T-cell (primary cell): ENCODE measurements around the gene EOLA1. TPM values are rescaled to one million over a fixed set of nuclear protein-coding genes. Genes with fewer than 3 reads are reported as not detected.

Experiments
- ATAC-seq, 4 experiments: fragments of 200-7000 bp in 3 of 4; fragments of 150-1000 bp in 1 of 4; cut with Tn5 transposase; replicated peaks in 1 of 4; 1 replicate in 3 of 4; 2 replicates in 1 of 4; pipeline ENCODE4 v1.10.0; 2021; ENCODE audit warnings: moderate library complexity in 3 of 4, mild to moderate bottlenecking in 2 of 4, moderate number of reproducible peaks in 1 of 4
- CTCF ChIA-PET, 2 donors: fragments of 300-600 bp; sonication (Branson Sonifier 250); formaldehyde crosslinking; loops; one replicate each; lab custom pipeline; 2022; ENCODE audit warnings: antibody characterized with exemption in 2 of 2; lab: Charles Lee
- POLR2A ChIA-PET, 2 donors: fragments of 300-600 bp; sonication (Branson Sonifier 250); formaldehyde crosslinking; loops; one replicate each; lab custom pipeline; 2022; ENCODE audit warnings: antibody characterized with exemption in 2 of 2; lab: Charles Lee
- DNase-seq, 35 experiments: peaks; one replicate each; pipeline versions ENCODE4 v3.0.0 to v3.0.0-alpha.2; 2013 to 2023
- H3K27ac ChIP-seq: one replicate; pipeline ENCODE4 v1.5.1; 2013; ENCODE audit warnings: low read length
- H3K27me3 ChIP-seq, 2 experiments: replicated peaks in 1 of 2; 1 replicate in 1 of 2; 2 replicates in 1 of 2; pipeline versions ENCODE4 v1.6.1 to v1.7.0; 2013; ENCODE audit warnings: low read length in 1 of 2, mixed read lengths in 1 of 2; ENCODE audit not compliant: control insufficient read depth in 2 of 2, insufficient read depth in 2 of 2; ENCODE audit errors: extremely low read depth in 1 of 2
- H3K36me3 ChIP-seq, 2 donors: 1 replicate in 1 of 2; 2 replicates in 1 of 2; pipeline versions ENCODE4 v1.6.1 to v1.7.0; 2013; ENCODE audit warnings: low read length in 1 of 2; ENCODE audit not compliant: control insufficient read depth in 2 of 2, insufficient read depth in 1 of 2; ENCODE audit errors: extremely low read depth in 1 of 2
- H3K4me1 ChIP-seq, 2 experiments: 1 replicate in 1 of 2; 2 replicates in 1 of 2; pipeline versions ENCODE4 v1.6.1 to v1.7.0; 2013; ENCODE audit warnings: low read length in 2 of 2, mixed read lengths in 1 of 2; ENCODE audit not compliant: insufficient read depth in 2 of 2, control insufficient read depth in 1 of 2; ENCODE audit errors: extremely low read depth in 1 of 2
- H3K4me3 ChIP-seq, 2 donors: 1 replicate in 1 of 2; 2 replicates in 1 of 2; pipeline versions ENCODE4 v1.5.1 to v1.7.0; 2013; ENCODE audit warnings: mild to moderate bottlenecking in 2 of 2, low read length in 1 of 2, moderate library complexity in 1 of 2; ENCODE audit not compliant: control insufficient read depth in 1 of 2; ENCODE audit errors: extremely low read depth in 1 of 2
- H3K9me3 ChIP-seq: 2 replicates; pipeline ENCODE4 v1.7.0; 2013
- H3K27ac Mint-ChIP-seq, 2 donors: one replicate each; pipeline ENCODE4 v1.8.0; 2020 to 2021; ENCODE audit warnings: mild to moderate bottlenecking in 2 of 2, mixed read lengths in 2 of 2
- H3K27me3 Mint-ChIP-seq, 2 donors: one replicate each; pipeline ENCODE4 v1.8.0; 2021 to 2022; ENCODE audit warnings: mixed read lengths in 2 of 2
- H3K36me3 Mint-ChIP-seq: one replicate; pipeline ENCODE4 v1.8.0; 2021; ENCODE audit warnings: mixed read lengths
- H3K4me1 Mint-ChIP-seq, 3 donors: one replicate each; pipeline ENCODE4 v1.8.0; 2020 to 2022; ENCODE audit warnings: mixed read lengths in 3 of 3, mild to moderate bottlenecking in 1 of 3
- H3K4me3 Mint-ChIP-seq, 3 donors: one replicate each; pipeline ENCODE4 v1.8.0; 2020 to 2022; ENCODE audit warnings: mild to moderate bottlenecking in 3 of 3, mixed read lengths in 3 of 3, moderate library complexity in 3 of 3
- H3K9me3 Mint-ChIP-seq, 3 donors: one replicate each; pipeline ENCODE4 v1.8.0; 2020 to 2022; ENCODE audit warnings: mixed read lengths in 3 of 3
- WGBS: methylation state at CpG from one replicate; pipeline ENCODE4 v1.1.5; 2013; ENCODE audit warnings: missing lambda C conversion rate; ENCODE audit not compliant: insufficient coverage; 5-methylcytosine and 5-hydroxymethylcytosine counted together
- total RNA-seq, 35 experiments: library from RNA in 6 of 35; stranded (reverse) in 6 of 35; fragments of 120-200 nt in 1 of 35; gene quantifications; one replicate each; pipeline versions ENCODE4 v1.2.1 to v1.2.4 and lab custom pipeline; 2013 to 2026

Gene EOLA1
- total RNA-seq, result 10 to 100 TPM; 24.1 to 79.0 (median 39.4) TPM
- total RNA-seq (2013), result 31.7 TPM
- 11.4 to 147 (median 20.5) reads per million in 29 experiments for total RNA-seq (lab: John Stamatoyannopoulos, UW)

DNA sequence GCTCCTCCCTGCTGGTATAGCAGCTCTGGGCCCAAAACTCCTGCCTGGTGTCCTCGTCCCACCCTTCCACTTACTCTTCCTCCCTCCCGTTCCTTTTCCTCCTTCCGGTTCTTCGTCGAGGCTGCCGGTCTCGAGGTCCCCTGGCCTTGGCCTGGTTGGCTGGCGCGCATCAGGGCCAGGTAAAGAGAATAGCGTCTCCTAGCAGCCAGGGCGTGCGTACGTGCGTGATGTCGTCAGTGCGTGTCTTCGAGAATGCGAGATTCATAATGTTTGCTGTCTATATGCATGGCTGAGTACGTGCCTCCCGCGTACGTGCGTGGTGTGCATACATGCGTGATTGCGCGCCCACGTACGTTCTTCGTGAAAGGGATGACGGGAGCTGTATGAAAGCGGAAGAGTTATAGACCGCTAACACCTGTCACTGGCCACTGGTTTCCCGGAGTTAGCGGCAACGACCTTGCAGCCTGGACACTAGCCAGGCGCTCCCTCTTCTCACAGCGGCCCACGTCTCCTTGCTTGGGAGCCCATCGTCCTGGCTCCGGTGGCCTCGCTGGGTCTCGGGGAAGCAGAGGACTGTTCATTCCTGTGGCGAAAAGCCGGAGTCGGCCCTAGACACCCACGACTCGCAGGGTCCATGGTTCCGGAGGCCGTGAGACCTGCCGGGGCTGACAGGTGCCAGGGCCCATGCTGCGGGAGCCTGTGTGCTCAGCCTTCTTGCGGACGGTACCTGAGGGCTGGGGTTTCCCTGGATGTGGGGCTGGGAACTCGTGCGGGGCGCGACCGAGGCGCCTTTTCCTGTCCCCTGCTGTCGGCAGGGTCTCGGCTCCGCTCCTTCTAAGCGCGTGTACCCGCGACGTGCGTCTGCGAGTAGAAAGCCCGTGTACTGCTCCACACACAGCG is at the start of gene EOLA1:
TSS of gene EOLA1 (plus strand) at position 392 of the 900 bp plus-strand sequence. CDS start 4,619 bp downstream, outside the sequence.
- peak; percentile 73 to 95 (median 91) for DNase-seq
- Histone ChIP-seq H3K27ac (peak within 1 kb of the TSS; percentile 100), H3K36me3 (peaks cover 0 to 3% of the 10 kb centered on the region in 2 donors), H3K9me3 (no peaks in the 10 kb centered on the region), H3K4me3 (peak within 1 kb of the TSS; percentile 76 to 91), H3K4me1 (peaks cover 3 to 16% of the 10 kb centered on the region in 2 experiments), H3K27me3 (no peaks in the 10 kb centered on the region)
- CTCF ChIA-PET, result interaction anchor here (0.6 to 2.7 kb wide), 9 partner anchors 13 to 1649 kb away, joined by 3 to 64 read pairs (median 4); partner anchors contain the start of genes EOLA2 (in 1 of the 2) and IDS (in 1 of the 2)
- under 1% methylated on average over 57 of the region's 71 CpGs for WGBS
- peak; percentile 75 to 77 (median 76) for ATAC-seq
- H3K4me1 Mint-ChIP-seq, result peaks cover 0 to 10% (median 10%) of the 10 kb centered on the region in 3 donors
- H3K36me3 Mint-ChIP-seq, result no peaks in the 10 kb centered on the region
- H3K4me3 Mint-ChIP-seq, result peak within 1 kb of the TSS; percentile 80 to 97 (median 83)
- POLR2A ChIA-PET, result interaction anchor here (0.6 to 3.7 kb wide), 16 partner anchors 11 to 1151 kb away, joined by 3 to 111 read pairs (median 10); partner anchors contain the start of genes EOLA2 (in 1 of the 2) and IDS (in 1 of the 2)
- H3K27me3 Mint-ChIP-seq, result no peaks in the 10 kb centered on the region
- H3K27ac Mint-ChIP-seq, result peak within 1 kb of the TSS; percentile 96 to 100
- no peaks in the 10 kb centered on the region for H3K9me3 Mint-ChIP-seq

DNA sequence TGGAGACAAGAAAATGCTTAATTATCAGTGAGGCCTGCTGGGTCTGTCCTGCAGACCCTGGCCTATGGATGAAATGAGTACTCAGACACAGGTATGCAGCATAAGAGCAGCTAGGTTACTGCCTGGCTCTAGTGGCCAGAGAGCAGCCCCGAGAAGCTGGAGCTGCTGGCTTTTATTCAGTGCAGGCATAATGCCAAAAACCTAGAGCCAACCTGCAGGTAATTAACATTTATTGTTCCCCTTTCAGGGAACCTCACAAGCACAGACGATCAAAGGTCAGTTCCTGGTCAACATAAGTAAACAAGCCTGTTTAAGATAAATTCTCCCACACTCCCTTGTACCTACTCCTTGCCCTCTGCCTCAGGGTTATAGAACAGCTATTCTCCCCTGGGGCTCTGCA is 49.0 kb upstream of the EOLA1 start:
- H3K9me3 Mint-ChIP-seq, result no peaks in the 10 kb centered on the region
- no peaks in the 10 kb centered on the region for H3K27me3 Mint-ChIP-seq
- H3K27me3 ChIP-seq, result no peaks in the 10 kb centered on the region
- 100% methylated on average over 1 of the region's 2 CpGs for WGBS
- H3K27ac ChIP-seq, result no peak overlapping the region
- no peak for ATAC-seq
- H3K4me1 ChIP-seq, result peaks cover 0 to 5% of the 10 kb centered on the region in 2 experiments
- no peak for DNase-seq
- CTCF ChIA-PET, result no interaction called here
- no peak overlapping the region for H3K4me3 Mint-ChIP-seq
- peaks cover 28% of the 10 kb centered on the region for H3K36me3 Mint-ChIP-seq
- POLR2A ChIA-PET, result interaction anchor here in 1 of 2 donors (1.1 kb wide), 1 partner anchor 10 kb away, joined by 3 read pairs; no protein-coding TSS in a partner anchor
- H3K27ac Mint-ChIP-seq, result no peak overlapping the region
- no peaks in the 10 kb centered on the region for H3K9me3 ChIP-seq
- peaks cover 0 to 81% of the 10 kb centered on the region in 2 donors for H3K36me3 ChIP-seq
- no peak overlapping the region for H3K4me3 ChIP-seq
- peaks cover 0 to 21% (median 11%) of the 10 kb centered on the region in 3 donors for H3K4me1 Mint-ChIP-seq

GRCh38 chrX:149493567-149494562 is 46.9 kb upstream of the EOLA1 start:
- ChIA-PET POLR2A (interaction anchor here (0.7 to 1.8 kb wide), 4 partner anchors 8 to 1255 kb away, joined by 4 to 15 read pairs (median 4); partner anchors contain the start of genes EOLA1 (in 1 of the 2) and IDS (in 1 of the 2)), CTCF (no interaction called here)
- Mint-ChIP-seq H3K27me3 (no peaks in the 10 kb centered on the region), H3K4me1 (peaks cover 0 to 17% (median 7%) of the 10 kb centered on the region in 3 donors), H3K9me3 (no peaks in the 10 kb centered on the region), H3K27ac (no peak overlapping the region), H3K4me3 (no peak overlapping the region), H3K36me3 (peaks cover 27% of the 10 kb centered on the region)
- DNase-seq (no peak), ATAC-seq (peak in 1 of 4 experiments; percentile 11)
- 100% methylated on average over 1 of the region's 13 CpGs for WGBS
- Histone ChIP-seq H3K27me3 (no peaks in the 10 kb centered on the region), H3K27ac (no peak overlapping the region), H3K36me3 (peaks cover 0 to 97% of the 10 kb centered on the region in 2 donors), H3K4me3 (no peak overlapping the region), H3K4me1 (peaks cover 0 to 4% of the 10 kb centered on the region in 2 experiments), H3K9me3 (no peaks in the 10 kb centered on the region)

DNA sequence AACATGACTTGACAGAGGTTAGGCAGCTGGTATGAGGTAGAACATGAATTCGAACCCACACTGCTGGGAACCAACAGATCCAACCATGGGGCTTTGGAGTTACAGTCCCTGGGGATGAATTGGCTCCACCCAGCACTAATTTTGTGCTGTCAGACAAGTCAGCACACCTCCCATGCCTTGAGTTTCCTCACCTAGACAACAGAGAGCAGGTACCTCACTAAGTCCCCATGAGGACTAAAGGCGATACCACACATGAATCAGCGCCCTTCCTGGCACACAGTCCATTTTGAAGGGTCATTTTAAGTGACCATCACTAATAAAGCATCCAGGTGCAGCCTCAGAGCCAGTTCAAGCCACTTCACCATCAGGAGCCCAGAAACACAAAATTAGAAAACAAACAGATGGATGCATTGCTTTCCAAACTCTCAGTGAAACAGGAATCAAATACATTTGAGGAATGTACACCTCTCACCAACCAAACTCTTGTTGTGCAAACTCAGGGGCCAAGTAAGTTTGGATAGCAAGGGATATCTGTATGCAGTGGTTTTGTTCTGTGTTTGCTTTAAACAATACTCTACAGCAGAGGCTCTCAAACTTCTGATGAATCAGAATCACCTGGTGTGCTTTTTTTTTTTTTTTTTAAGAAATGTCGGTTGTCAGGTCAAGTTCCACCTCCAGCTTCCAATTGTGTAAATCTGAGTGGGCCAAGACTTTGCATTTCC is 45.8 kb upstream of the EOLA1 start:
- no peak overlapping the region for H3K27ac Mint-ChIP-seq
- Histone ChIP-seq H3K27me3 (no peaks in the 10 kb centered on the region), H3K36me3 (peaks cover 0 to 94% of the 10 kb centered on the region in 2 donors), H3K27ac (no peak overlapping the region), H3K4me3 (no peak overlapping the region), H3K9me3 (no peaks in the 10 kb centered on the region), H3K4me1 (peaks cover 0 to 4% of the 10 kb centered on the region in 2 experiments)
- no peak for ATAC-seq
- POLR2A ChIA-PET, result interaction anchor here (0.7 to 1.8 kb wide), 3 partner anchors 10 to 1254 kb away, joined by 4 to 10 read pairs (median 4); partner anchors contain the start of genes EOLA1 (in 1 of the 2) and IDS (in 1 of the 2)
- peaks cover 0 to 19% (median 10%) of the 10 kb centered on the region in 3 donors for H3K4me1 Mint-ChIP-seq
- peaks cover 25% of the 10 kb centered on the region for H3K36me3 Mint-ChIP-seq
- H3K27me3 Mint-ChIP-seq, result no peaks in the 10 kb centered on the region
- DNase-seq, result no peak
- CTCF ChIA-PET, result interaction anchor here in 1 of 2 donors (2.1 kb wide), 1 partner anchor 45 kb away, joined by 4 read pairs; no protein-coding TSS in a partner anchor
- H3K9me3 Mint-ChIP-seq, result no peaks in the 10 kb centered on the region
- WGBS, result 93% methylated on average over 3 of the region's 4 CpGs
- no peak overlapping the region for H3K4me3 Mint-ChIP-seq

- CTCF ChIA-PET, result interaction anchor here in 1 of 2 donors (2.1 kb wide), 1 partner anchor 44 kb away, joined by 4 read pairs; no protein-coding TSS in a partner anchor
- Mint-ChIP-seq H3K4me1 (peaks cover 5 to 22% (median 13%) of the 10 kb centered on the region in 3 donors), H3K9me3 (no peaks in the 10 kb centered on the region), H3K36me3 (peaks cover 25% of the 10 kb centered on the region), H3K4me3 (no peak overlapping the region), H3K27ac (no peak overlapping the region), H3K27me3 (no peaks in the 10 kb centered on the region)
- Histone ChIP-seq H3K27me3 (no peaks in the 10 kb centered on the region), H3K9me3 (no peaks in the 10 kb centered on the region), H3K27ac (no peak overlapping the region), H3K4me3 (no peak overlapping the region), H3K4me1 (peaks cover 0 to 4% of the 10 kb centered on the region in 2 experiments), H3K36me3 (peaks cover 0 to 94% of the 10 kb centered on the region in 2 donors)
- POLR2A ChIA-PET, result interaction anchor here (1.1 to 1.7 kb wide), 2 partner anchors 9 to 45 kb away, joined by 3 to 10 read pairs; partner anchors contain the start of gene EOLA1 (in 1 of the 2)
- DNase-seq (no peak), ATAC-seq (no peak)
- 100% methylated on average over 2 of the region's 5 CpGs for WGBS
Measured at GRCh38 chrX:149495573-149496071, 45.2 kb upstream of the EOLA1 start.
